SK-N-SH (cell line): ENCODE data around the gene SMPD4.
"Not testable (repeated sequence)": the region's sequence is repeated elsewhere in the genome, so short reads cannot be mapped to it uniquely, and the experiment has no call there.

ENCODE experiments used
- CTCF ChIP-seq: fragments of 200-600 bp; sonication (generic); IDR thresholded peaks from 2 replicates; pipeline ENCODE4 v1.6.1; 2017; ENCODE audit warnings: antibody characterized with exemption, mild to moderate bottlenecking, moderate library complexity
- ELF1 ChIP-seq: IDR thresholded peaks from 2 replicates; pipeline ENCODE4 v1.4.0; 2012
- EP300 ChIP-seq, 2 experiments: IDR thresholded peaks; 2 replicates each; pipeline versions ENCODE4 v1.4.0 to v1.6.1; 2012; ENCODE audit warnings: borderline replicate concordance in 1 of 2, low read depth in 1 of 2, low read length in 1 of 2
- GATA2 ChIP-seq: sonication (generic); formaldehyde crosslinking; IDR thresholded peaks from 2 replicates; pipeline ENCODE4 v1.5.0; 2020; ENCODE audit warnings: mild to moderate bottlenecking, missing genetic modification reagents
- JUND ChIP-seq: IDR thresholded peaks from 2 replicates; pipeline ENCODE4 v1.4.0; 2012
- MAX ChIP-seq: IDR thresholded peaks from 2 replicates; pipeline ENCODE4 v1.4.0; 2012; ENCODE audit warnings: low read depth
- PBX3 ChIP-seq: IDR thresholded peaks from 2 replicates; pipeline ENCODE4; 2012
- POLR2AphosphoS5 ChIP-seq: IDR thresholded peaks from 2 replicates; pipeline ENCODE4 v1.6.1; 2012; ENCODE audit warnings: low read depth, low read length
- RAD21 ChIP-seq: IDR thresholded peaks from 2 replicates; pipeline ENCODE4 v1.6.1; 2012; ENCODE audit warnings: mild to moderate bottlenecking, low read length
- RXRA ChIP-seq: IDR thresholded peaks from 2 replicates; pipeline ENCODE4 v1.4.0; 2012; ENCODE audit warnings: low read depth, mild to moderate bottlenecking, borderline replicate concordance
- TAF1 ChIP-seq: IDR thresholded peaks from 2 replicates; pipeline ENCODE4 v1.6.1; 2012; ENCODE audit warnings: low read depth, mild to moderate bottlenecking, low read length, moderate library complexity, borderline replicate concordance
- USF2 ChIP-seq: fragments of 150-350 bp; IDR thresholded peaks from 2 replicates; pipeline ENCODE4 v1.6.1; 2017; ENCODE audit warnings: antibody characterized with exemption, low read length, low read depth, borderline replicate concordance

GRCh38 chr2:130102597-130103363, 78.6 kb downstream of the SMPD4 start:
- TF ChIP-seq CTCF; TAF1; EP300 (IDR thresholded peaks at IDR 0.05; ENCODE audit: borderline replicate concordance in 1 of 2, low read depth in 1 of 2, low read length in 1 of 2); JUND; GATA2 (CRISPR knock-in tag); PBX3; USF2; MAX; RXRA; RAD21; ELF1; POLR2AphosphoS5: not testable (repeated sequence)
